Measurements from ENCODE around the gene SAA4.

The SAA4 gene

GRCh38 chr11:18222814-18223421 lies 13.7 kb downstream of the SAA4 start:
- Histone ChIP-seq H3K79me2 (ENCODE audit: insufficient read depth, low read length) (no peaks in the 10 kb centered on the region), H3K27me3 (ENCODE audit: low read length) (no peaks in the 10 kb centered on the region), H3K27ac (ENCODE audit: low read depth, low read length) (no peak overlapping the region), H2AFZ (ENCODE audit: low read depth, low read length, severe bottlenecking) (no peak overlapping the region), H3K36me3 (ENCODE audit: low read length) (no peaks in the 10 kb centered on the region), H3K9ac (ENCODE audit: low read length) (no peak overlapping the region), H3F3A (ENCODE audit: insufficient read depth) (0 out of 2 replicates have a peak, but pooled peaks cover 11% of the 10 kb centered on the region), H4K20me1 (ENCODE audit: low read depth, low read length) (no peaks in the 10 kb centered on the region), H3K4me2 (ENCODE audit: low read depth, low read length, poor library complexity, severe bottlenecking) (no peak overlapping the region), H3K4me3 (ENCODE audit: insufficient read depth, low read length, poor library complexity, severe bottlenecking) (no peak overlapping the region), H3K9me3 (ENCODE audit: insufficient read depth, low read length) (peaks cover 11% of the 10 kb centered on the region; the same call in 1 of the 2 replicates), H3K9me2 (replicated peaks; ENCODE audit: insufficient read depth, low read length) (no peaks in the 10 kb centered on the region)
- TF ChIP-seq CTCF (IDR thresholded peaks at IDR 0.05; ENCODE audit: insufficient read depth, low read length, poor library complexity, severe bottlenecking): no peak
- no peak for TF ChIP-seq EZH2phosphoT487 (conservative IDR thresholded peaks at IDR 0.05; ENCODE audit: low read length)

- Histone ChIP-seq H3K9me2 (replicated peaks; ENCODE audit: insufficient read depth, low read length) (no peaks in the 10 kb centered on the region), H3K36me3 (ENCODE audit: low read length) (no peaks in the 10 kb centered on the region), H3K4me2 (ENCODE audit: low read depth, low read length, poor library complexity, severe bottlenecking) (no peak overlapping the region), H3K4me3 (ENCODE audit: insufficient read depth, low read length, poor library complexity, severe bottlenecking) (no peak overlapping the region), H3K79me2 (ENCODE audit: insufficient read depth, low read length) (no peaks in the 10 kb centered on the region), H3K27ac (ENCODE audit: low read depth, low read length) (no peak overlapping the region), H3K9me3 (ENCODE audit: insufficient read depth, low read length) (peaks cover 11% of the 10 kb centered on the region; the same call in 1 of the 2 replicates), H2AFZ (ENCODE audit: low read depth, low read length, severe bottlenecking) (no peak overlapping the region), H4K20me1 (ENCODE audit: low read depth, low read length) (no peaks in the 10 kb centered on the region), H3K9ac (ENCODE audit: low read length) (no peak overlapping the region), H3F3A (ENCODE audit: insufficient read depth) (0 out of 2 replicates have a peak, but pooled peaks cover 11% of the 10 kb centered on the region), H3K27me3 (ENCODE audit: low read length) (no peaks in the 10 kb centered on the region)
- TF ChIP-seq EZH2phosphoT487 (conservative IDR thresholded peaks at IDR 0.05; ENCODE audit: low read length) (no peak), CTCF (IDR thresholded peaks at IDR 0.05; ENCODE audit: insufficient read depth, low read length, poor library complexity, severe bottlenecking) (no peak)
Observed at GRCh38 chr11:18221274-18221876, 15.2 kb downstream of the SAA4 start.

GRCh38 chr11:18209058-18209457 lies 27.5 kb downstream of the SAA4 start:
- Histone ChIP-seq H3F3A (ENCODE audit: insufficient read depth) (no peaks in the 10 kb centered on the region), H3K9ac (ENCODE audit: low read length) (no peak overlapping the region), H2AFZ (ENCODE audit: low read depth, low read length, severe bottlenecking) (no peak overlapping the region), H3K9me2 (replicated peaks; ENCODE audit: insufficient read depth, low read length) (no peaks in the 10 kb centered on the region), H3K27ac (ENCODE audit: low read depth, low read length) (no peak overlapping the region), H3K4me3 (ENCODE audit: insufficient read depth, low read length, poor library complexity, severe bottlenecking) (no peak overlapping the region), H4K20me1 (ENCODE audit: low read depth, low read length) (no peaks in the 10 kb centered on the region), H3K9me3 (ENCODE audit: insufficient read depth, low read length) (no peaks in the 10 kb centered on the region), H3K27me3 (ENCODE audit: low read length) (no peaks in the 10 kb centered on the region), H3K79me2 (ENCODE audit: insufficient read depth, low read length) (no peaks in the 10 kb centered on the region), H3K4me2 (ENCODE audit: low read depth, low read length, poor library complexity, severe bottlenecking) (no peak overlapping the region), H3K36me3 (ENCODE audit: low read length) (0 out of 2 replicates have a peak, but pooled peaks cover 2% of the 10 kb centered on the region)
- TF ChIP-seq CTCF (IDR thresholded peaks at IDR 0.05; ENCODE audit: insufficient read depth, low read length, poor library complexity, severe bottlenecking) (no peak), EZH2phosphoT487 (conservative IDR thresholded peaks at IDR 0.05; ENCODE audit: low read length) (no peak)

All from SU-DHL-6 (cell line).